ENCODE data around the gene FLRT2. TPM values are rescaled to one million over a fixed set of nuclear protein-coding genes. Genes with fewer than 3 reads are reported as not detected.
A peak's percentile ranks its signal among the peaks of the same experiment; 100 is the strongest.

Gene FLRT2
- total RNA-seq (ENCODE audit: low replicate concordance): 48.6 and 72.3 TPM in 2 replicates

DNA sequence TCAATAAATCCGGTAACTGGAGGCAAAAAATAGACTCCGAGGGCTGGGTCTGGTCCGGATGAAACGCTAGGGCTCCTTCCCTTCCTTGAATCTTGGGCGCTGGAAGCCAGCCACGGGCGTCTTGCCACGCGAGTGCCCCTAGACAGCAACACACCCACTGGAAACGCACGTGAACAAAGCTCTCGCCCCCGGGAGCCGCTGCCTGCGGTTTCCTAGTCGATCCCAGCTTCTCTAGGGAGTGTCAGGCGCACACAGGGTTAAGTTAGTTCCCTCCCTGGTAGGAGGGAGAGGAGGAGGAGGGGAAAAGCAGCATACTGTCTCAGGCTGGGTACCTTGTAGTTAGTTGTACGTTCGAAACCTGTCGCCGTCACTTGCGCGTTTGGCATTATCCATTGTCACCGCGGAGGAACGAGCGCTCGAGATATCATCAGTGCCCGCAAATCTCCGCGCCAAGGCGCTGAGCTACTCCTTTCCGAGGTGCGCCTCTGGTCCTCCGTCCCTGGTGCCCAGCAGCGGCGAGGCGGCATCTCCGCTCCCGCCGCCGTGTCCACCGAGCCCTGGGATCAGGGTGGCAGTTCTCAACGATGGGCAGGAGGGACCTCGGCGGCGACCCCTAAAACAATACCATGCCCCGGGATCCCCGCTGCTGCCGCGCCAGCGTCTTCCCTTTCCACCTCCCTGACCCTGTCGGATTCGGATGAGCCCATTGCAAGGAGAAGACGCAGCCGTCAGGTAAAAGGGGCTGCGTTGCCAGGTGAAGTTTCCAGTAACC is at the start of gene FLRT2:
Gene FLRT2, plus strand, starts transcription at position 342 of the 772 bp plus-strand sequence. CDS start 91,371 bp downstream, outside the sequence.
- TF ChIP-seq, protein P1, sequence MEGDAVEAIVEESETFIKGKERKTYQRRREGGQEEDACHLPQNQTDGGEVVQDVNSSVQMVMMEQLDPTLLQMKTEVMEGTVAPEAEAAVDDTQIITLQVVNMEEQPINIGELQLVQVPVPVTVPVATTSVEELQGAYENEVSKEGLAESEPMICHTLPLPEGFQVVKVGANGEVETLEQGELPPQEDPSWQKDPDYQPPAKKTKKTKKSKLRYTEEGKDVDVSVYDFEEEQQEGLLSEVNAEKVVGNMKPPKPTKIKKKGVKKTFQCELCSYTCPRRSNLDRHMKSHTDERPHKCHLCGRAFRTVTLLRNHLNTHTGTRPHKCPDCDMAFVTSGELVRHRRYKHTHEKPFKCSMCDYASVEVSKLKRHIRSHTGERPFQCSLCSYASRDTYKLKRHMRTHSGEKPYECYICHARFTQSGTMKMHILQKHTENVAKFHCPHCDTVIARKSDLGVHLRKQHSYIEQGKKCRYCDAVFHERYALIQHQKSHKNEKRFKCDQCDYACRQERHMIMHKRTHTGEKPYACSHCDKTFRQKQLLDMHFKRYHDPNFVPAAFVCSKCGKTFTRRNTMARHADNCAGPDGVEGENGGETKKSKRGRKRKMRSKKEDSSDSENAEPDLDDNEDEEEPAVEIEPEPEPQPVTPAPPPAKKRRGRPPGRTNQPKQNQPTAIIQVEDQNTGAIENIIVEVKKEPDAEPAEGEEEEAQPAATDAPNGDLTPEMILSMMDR (IDR thresholded peaks at IDR 0.05; ENCODE audit: insufficient read depth, low read length): no peak
- DNase-seq (ENCODE audit: low read depth): peak; percentile 81
- H3K4me3 ChIP-seq (ENCODE audit: low read depth, low read length): peak within 1 kb of the TSS; percentile 92

DNA sequence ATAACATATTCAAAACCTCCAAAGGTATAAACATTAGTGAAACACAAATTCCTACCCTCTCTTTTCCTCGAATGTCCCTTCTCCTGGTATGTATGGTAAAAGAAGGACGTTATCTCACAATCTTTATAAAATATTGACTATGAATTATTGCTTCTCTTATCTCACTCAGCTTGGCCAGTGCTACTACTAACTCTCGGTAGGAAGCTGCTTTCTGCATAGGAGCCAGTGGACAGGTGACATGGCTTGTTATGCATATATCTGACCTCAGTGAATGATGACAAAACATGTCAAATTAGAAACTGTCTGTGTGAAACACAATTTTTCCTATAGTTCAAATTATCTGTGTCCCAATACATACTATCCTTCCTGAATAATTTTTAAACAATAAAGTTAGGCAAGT is 48.5 kb upstream of the FLRT2 start:
- DNase-seq (ENCODE audit: low read depth): no peak
- H3K4me3 ChIP-seq (ENCODE audit: low read depth, low read length): no peak overlapping the region
- TF ChIP-seq, protein P1 (IDR thresholded peaks at IDR 0.05; ENCODE audit: insufficient read depth, low read length): no peak

DNA sequence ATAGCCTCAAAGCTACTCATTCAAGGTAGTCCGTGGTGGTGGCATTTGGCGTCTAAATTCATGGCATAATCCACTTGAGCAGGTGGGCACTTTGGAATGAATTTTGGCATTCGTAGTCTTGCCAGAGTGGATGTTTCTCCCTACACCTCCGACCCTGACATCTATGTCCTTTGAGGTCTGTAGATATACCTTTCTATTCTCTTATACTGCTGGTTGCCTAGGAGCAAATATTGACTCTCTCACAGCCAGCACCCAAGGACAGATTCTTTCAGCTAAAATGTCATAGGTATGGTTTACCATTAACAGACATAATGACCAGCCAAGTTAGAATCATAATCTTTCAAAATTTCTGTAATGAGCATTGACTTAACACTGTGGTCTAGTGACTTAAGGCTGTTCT is 47.4 kb upstream of the FLRT2 start:
- DNase-seq (ENCODE audit: low read depth): no peak
- TF ChIP-seq, protein P1 (IDR thresholded peaks at IDR 0.05; ENCODE audit: insufficient read depth, low read length): no peak
- H3K4me3 ChIP-seq (ENCODE audit: low read depth, low read length): no peak overlapping the region

GRCh38 chr14:85483037-85483436 is 46.9 kb upstream of the FLRT2 start:
- TF ChIP-seq, protein P1 (IDR thresholded peaks at IDR 0.05; ENCODE audit: insufficient read depth, low read length): no peak
- peak; percentile 54 for DNase-seq (ENCODE audit: low read depth)
- H3K4me3 ChIP-seq (ENCODE audit: low read depth, low read length): no peak overlapping the region

DNA sequence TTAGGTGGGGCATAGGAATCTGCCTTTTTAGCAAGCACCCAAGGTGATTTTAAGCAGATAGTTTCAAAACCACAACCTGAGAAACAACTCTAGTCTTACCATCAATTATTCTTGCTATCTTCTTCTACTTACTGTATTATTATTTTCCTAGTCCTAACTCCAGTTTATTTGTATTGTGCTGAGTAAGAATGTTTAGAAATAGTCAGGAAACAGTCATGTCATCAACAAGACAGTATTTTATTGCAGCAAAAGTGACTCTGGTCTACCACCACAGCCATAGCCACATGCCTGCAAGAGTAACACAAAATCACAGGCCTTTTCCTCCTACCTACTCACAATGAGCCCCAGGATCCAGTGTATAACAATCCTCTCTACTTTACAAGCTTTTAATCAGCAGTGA is 46.3 kb upstream of the FLRT2 start:
- TF ChIP-seq, protein P1 (IDR thresholded peaks at IDR 0.05; ENCODE audit: insufficient read depth, low read length): no peak
- no peak for DNase-seq (ENCODE audit: low read depth)
- H3K4me3 ChIP-seq (ENCODE audit: low read depth, low read length): no peak overlapping the region

DNA sequence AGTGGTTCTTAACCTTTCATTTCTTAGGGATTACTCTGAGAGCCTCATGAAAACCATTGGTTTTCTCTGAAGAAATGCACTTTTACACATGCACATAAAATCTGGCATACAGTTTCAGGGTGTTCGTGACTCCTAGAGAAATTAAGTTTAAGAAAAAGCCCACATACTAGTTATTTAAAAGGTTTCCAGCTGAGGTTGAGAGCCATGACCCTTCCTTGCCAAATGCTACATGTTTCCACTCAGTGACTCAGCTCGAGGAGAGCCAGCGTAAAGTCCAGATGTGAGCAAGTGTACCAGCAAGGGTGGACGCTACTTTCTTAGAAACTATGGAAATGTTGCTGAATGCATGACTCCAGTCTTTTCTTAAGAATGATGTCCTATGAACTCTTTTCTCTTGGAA is 42.7 kb upstream of the FLRT2 start:
- peak; percentile 96 for DNase-seq (ENCODE audit: low read depth)
- H3K4me3 ChIP-seq (ENCODE audit: low read depth, low read length): no peak overlapping the region
- TF ChIP-seq, protein P1 (IDR thresholded peaks at IDR 0.05; ENCODE audit: insufficient read depth, low read length): no peak
